OCI-LY1 (cell line): ENCODE measurements around the gene CCR5AS.

Experiments
- H2AFZ ChIP-seq: fragments of 200-600 bp; sonication (generic), shearing (Covaris generic); 2 replicates; pipeline ENCODE4 v1.6.0; 2014; ENCODE audit warnings: antibody characterized with exemption, mild to moderate bottlenecking, low read length
- H3F3A ChIP-seq: fragments of 200-600 bp; sonication (generic), shearing (Covaris generic); 2 replicates; pipeline ENCODE4 v1.6.0; 2014; ENCODE audit warnings: mild to moderate bottlenecking, antibody characterized with exemption, low read length, moderate library complexity; ENCODE audit not compliant: insufficient read depth
- H3K27ac ChIP-seq: fragments of 200-600 bp; sonication (generic); 2 replicates; pipeline ENCODE4 v1.5.1; 2014; ENCODE audit warnings: low read length, mixed run types, mild to moderate bottlenecking, low read depth; ENCODE audit not compliant: poor library complexity, severe bottlenecking
- H3K27me3 ChIP-seq: fragments of 200-600 bp; sonication (generic); 2 replicates; pipeline ENCODE4 v1.6.0; 2014; ENCODE audit warnings: antibody characterized with exemption, mild to moderate bottlenecking, low read length, moderate library complexity; ENCODE audit not compliant: insufficient read depth
- H3K36me3 ChIP-seq: fragments of 200-600 bp; sonication (generic); 2 replicates; pipeline ENCODE4 v1.6.1; 2014; ENCODE audit warnings: mild to moderate bottlenecking, antibody characterized with exemption, low read length, moderate library complexity, mixed read lengths; ENCODE audit not compliant: insufficient read depth
- H3K4me1 ChIP-seq: fragments of 200-600 bp; sonication (generic); 2 replicates; pipeline ENCODE4 v1.5.1; 2014; ENCODE audit warnings: mild to moderate bottlenecking, low read length, moderate library complexity; ENCODE audit not compliant: insufficient read depth, severe bottlenecking
- H3K4me2 ChIP-seq: fragments of 200-600 bp; sonication (generic), shearing (Covaris generic); 2 replicates; pipeline ENCODE4 v1.6.1; 2014; ENCODE audit warnings: low read length
- H3K4me3 ChIP-seq: fragments of 200-600 bp; sonication (generic); 2 replicates; pipeline ENCODE4 v1.5.1; 2014; ENCODE audit warnings: low read length, low read depth, mild to moderate bottlenecking, mixed read lengths; ENCODE audit not compliant: poor library complexity, severe bottlenecking
- H3K79me2 ChIP-seq: fragments of 200-600 bp; shearing (Covaris generic); 2 replicates; pipeline ENCODE4 v1.6.1; 2016; ENCODE audit warnings: mixed run types, low read length, mixed read lengths; ENCODE audit not compliant: insufficient read depth
- H3K9ac ChIP-seq: fragments of 200-600 bp; sonication (generic), shearing (Covaris generic); 2 replicates; pipeline ENCODE4 v1.6.1; 2014; ENCODE audit warnings: mild to moderate bottlenecking, low read length, mixed read lengths
- H3K9me2 ChIP-seq: fragments of 200-600 bp; sonication (generic), shearing (Covaris generic); 2 replicates; pipeline ENCODE4 v1.6.1; 2014; ENCODE audit warnings: low read depth, mild to moderate bottlenecking, low read length, mixed read lengths
- H3K9me3 ChIP-seq: fragments of 200-600 bp; shearing (Covaris generic); 2 replicates; pipeline ENCODE4 v1.6.1; 2014; ENCODE audit warnings: low read length, mixed read lengths
- H4K20me1 ChIP-seq: fragments of 200-600 bp; sonication (generic), shearing (Covaris generic); 2 replicates; pipeline ENCODE4 v1.6.0; 2016; ENCODE audit warnings: mild to moderate bottlenecking, low read length; ENCODE audit not compliant: insufficient read depth
- EZH2 ChIP-seq: fragments of 200-600 bp; sonication (generic), shearing (Covaris generic); IDR thresholded peaks from 2 replicates; pipeline ENCODE4 v1.8.0; 2017; ENCODE audit warnings: borderline replicate concordance, mixed run types, mild to moderate bottlenecking, antibody characterized with exemption, low read length, moderate library complexity, mixed read lengths
- TF ChIP-seq, protein P1 (sequence below): fragments of 200-600 bp; sonication (generic), shearing (Covaris generic); IDR thresholded peaks from 2 replicates; pipeline ENCODE4 v1.5.1; 2017; ENCODE audit warnings: mild to moderate bottlenecking, antibody characterized with exemption, low read length, moderate library complexity, mixed read lengths

Gene CCR5AS

GRCh38 chr3:46406788-46407611 lies at the start of gene CCR5AS, which contains the start of gene CCRL2:
Gene CCR5AS, minus strand, starts transcription at chr3:46407066.
Gene CCRL2, plus strand, starts transcription at chr3:46407259. Its CDS starts 821 bp downstream, at chr3:46408080.
- Histone ChIP-seq H3K4me2 (0 out of 2 replicates have a peak within 1 kb of the TSS, but pooled peaks have one; percentile 19), H3F3A (no peaks in the 10 kb centered on the region), H3K9ac (no peak within 1 kb of the TSS), H4K20me1 (no peaks in the 10 kb centered on the region), H3K9me3 (no peaks in the 10 kb centered on the region), H3K4me1 (no peaks in the 10 kb centered on the region), H3K27ac (no peak within 1 kb of the TSS), H3K4me3 (no peak within 1 kb of the TSS), H3K79me2 (no peaks in the 10 kb centered on the region), H3K9me2 (no peaks in the 10 kb centered on the region), H3K36me3 (no peaks in the 10 kb centered on the region), H2AFZ (no peak within 1 kb of the TSS), H3K27me3 (no peaks in the 10 kb centered on the region; the same call in 1 of the 2 replicates)
- TF ChIP-seq, protein P1, sequence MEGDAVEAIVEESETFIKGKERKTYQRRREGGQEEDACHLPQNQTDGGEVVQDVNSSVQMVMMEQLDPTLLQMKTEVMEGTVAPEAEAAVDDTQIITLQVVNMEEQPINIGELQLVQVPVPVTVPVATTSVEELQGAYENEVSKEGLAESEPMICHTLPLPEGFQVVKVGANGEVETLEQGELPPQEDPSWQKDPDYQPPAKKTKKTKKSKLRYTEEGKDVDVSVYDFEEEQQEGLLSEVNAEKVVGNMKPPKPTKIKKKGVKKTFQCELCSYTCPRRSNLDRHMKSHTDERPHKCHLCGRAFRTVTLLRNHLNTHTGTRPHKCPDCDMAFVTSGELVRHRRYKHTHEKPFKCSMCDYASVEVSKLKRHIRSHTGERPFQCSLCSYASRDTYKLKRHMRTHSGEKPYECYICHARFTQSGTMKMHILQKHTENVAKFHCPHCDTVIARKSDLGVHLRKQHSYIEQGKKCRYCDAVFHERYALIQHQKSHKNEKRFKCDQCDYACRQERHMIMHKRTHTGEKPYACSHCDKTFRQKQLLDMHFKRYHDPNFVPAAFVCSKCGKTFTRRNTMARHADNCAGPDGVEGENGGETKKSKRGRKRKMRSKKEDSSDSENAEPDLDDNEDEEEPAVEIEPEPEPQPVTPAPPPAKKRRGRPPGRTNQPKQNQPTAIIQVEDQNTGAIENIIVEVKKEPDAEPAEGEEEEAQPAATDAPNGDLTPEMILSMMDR = no peak
- no peak for TF ChIP-seq EZH2

- Histone ChIP-seq H3K4me3 (no peak overlapping the region), H3K27me3 (no peaks in the 10 kb centered on the region; the same call in 1 of the 2 replicates), H3K36me3 (no peaks in the 10 kb centered on the region), H3K4me1 (no peaks in the 10 kb centered on the region), H3K4me2 (no peak overlapping the region), H3K79me2 (no peaks in the 10 kb centered on the region), H3F3A (no peaks in the 10 kb centered on the region), H4K20me1 (no peaks in the 10 kb centered on the region), H3K9ac (no peak overlapping the region), H3K27ac (no peak overlapping the region), H2AFZ (no peak overlapping the region), H3K9me2 (no peaks in the 10 kb centered on the region), H3K9me3 (0 out of 2 replicates have a peak, but pooled peaks cover 4% of the 10 kb centered on the region)
- TF ChIP-seq, protein P1 = no peak
- TF ChIP-seq EZH2 = no peak
Measured at GRCh38 chr3:46456118-46456517, 49.3 kb upstream of the CCR5AS start.

DNA sequence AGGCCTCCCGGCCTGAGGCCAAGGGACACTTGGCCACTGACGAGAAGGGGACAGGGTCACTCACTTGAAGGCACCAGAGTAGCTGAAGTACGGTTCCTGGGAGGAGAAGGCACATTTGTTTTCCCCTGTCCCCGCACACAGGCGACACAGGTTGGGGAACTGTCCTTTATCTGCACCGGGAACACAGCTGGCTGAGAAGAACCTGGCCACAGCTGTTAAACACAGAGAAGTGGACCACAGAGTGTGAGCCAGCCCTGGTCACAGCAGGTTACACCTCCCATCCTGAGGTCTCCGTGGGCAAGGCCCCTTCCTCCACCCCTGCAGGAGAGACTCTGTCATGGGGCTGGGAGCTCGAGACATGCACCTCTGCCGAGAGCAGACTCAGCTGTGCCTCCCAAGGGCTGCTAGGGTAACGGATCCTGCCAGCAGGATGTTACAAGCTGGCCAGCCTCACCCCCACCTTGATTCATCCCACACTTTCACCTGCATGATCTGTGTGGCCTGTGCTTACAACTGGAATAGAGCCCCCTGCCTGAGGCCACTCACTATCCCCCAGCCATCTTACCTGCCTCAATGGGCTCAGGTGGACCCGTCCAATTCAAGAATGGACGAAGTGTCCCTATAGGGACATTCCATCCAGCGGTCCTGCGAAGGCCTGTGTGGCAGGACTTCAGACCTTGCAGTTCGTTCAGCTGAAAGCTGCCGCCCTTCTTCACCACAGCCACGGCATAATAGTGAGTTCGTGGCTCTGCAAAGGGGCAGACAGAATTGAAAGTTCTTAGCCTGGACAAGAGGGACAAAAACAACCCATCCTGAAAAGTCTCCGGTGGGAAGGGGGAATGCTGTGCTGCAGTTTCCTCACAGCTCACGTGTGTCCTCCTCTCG lies 48.6 kb upstream of the CCR5AS start:
- no peaks in the 10 kb centered on the region for H4K20me1 ChIP-seq
- no peaks in the 10 kb centered on the region for H3K79me2 ChIP-seq
- H3K4me3 ChIP-seq = no peak overlapping the region
- TF ChIP-seq EZH2 = no peak
- no peaks in the 10 kb centered on the region for H3K36me3 ChIP-seq
- H3K4me1 ChIP-seq = no peaks in the 10 kb centered on the region
- H3K27me3 ChIP-seq = no peaks in the 10 kb centered on the region
- no peaks in the 10 kb centered on the region for H3K9me2 ChIP-seq
- no peak overlapping the region for H3K9ac ChIP-seq
- H3K27ac ChIP-seq = no peak overlapping the region
- H3K4me2 ChIP-seq = no peak overlapping the region
- no peak overlapping the region for H2AFZ ChIP-seq
- no peaks in the 10 kb centered on the region for H3K9me3 ChIP-seq
- H3F3A ChIP-seq = no peaks in the 10 kb centered on the region
